Measurements from ENCODE around the gene PNPLA2. TPM values are rescaled to one million over a fixed set of nuclear protein-coding genes. Genes with fewer than 3 reads are reported as not detected.

PNPLA2 gene
- total and polyA plus RNA-seq, 2 of the 8 experiments (the other 6 are each of a cell fraction or from before 2014, with no cell fraction given): 30.9 to 62.1 TPM

- TF ChIP-seq NANOG (IDR thresholded peaks at IDR 0.05; ENCODE audit: insufficient read depth, low read depth, low read length, poor library complexity, severe bottlenecking) (no peak), SP1 (IDR thresholded peaks at IDR 0.05; ENCODE audit: low read depth, low read length) (peak; percentile 84; the same call in 1 of the 2 replicates), POU5F1 (IDR thresholded peaks at IDR 0.05; ENCODE audit: low read depth, low read length) (no peak), EP300 (IDR thresholded peaks at IDR 0.05; ENCODE audit: borderline replicate concordance in 1 of 2, low read depth in 2 of 2, low read length in 2 of 2) (no peak), CHD1 (IDR thresholded peaks at IDR 0.05; ENCODE audit: low read depth, low read length) (no peak), POLR2A (IDR thresholded peaks at IDR 0.05; ENCODE audit: control extremely low read depth in 1 of 2, low read depth in 2 of 2, low read length in 2 of 2) (no peak; a peak in 1 of 3 replicates), PHF8 (conservative IDR thresholded peaks at IDR 0.05; ENCODE audit: low read depth, low read length) (no peak), TAF7 (optimal IDR thresholded peaks at IDR 0.05; ENCODE audit: borderline replicate concordance, low read depth, low read length) (no peak), KDM5A (IDR thresholded peaks at IDR 0.05; ENCODE audit: low read length) (no peak), CEBPB (IDR thresholded peaks at IDR 0.05; ENCODE audit: low read depth, low read length) (no peak), KDM1A (IDR thresholded peaks at IDR 0.05; ENCODE audit: borderline replicate concordance, low read length) (peak; percentile 13; the same call in 1 of the 2 replicates), CTCF (IDR thresholded peaks at IDR 0.05; ENCODE audit: control extremely low read depth in 1 of 3, insufficient read depth in 1 of 3, low read depth in 1 of 3, low read length in 3 of 3) (peak in 1 of 3 experiments; percentile 8; a peak in 1 of 4 replicates), KDM4A (IDR thresholded peaks at IDR 0.05; ENCODE audit: low read depth, low read length, severe bottlenecking) (peak; percentile 52), RAD21 (IDR thresholded peaks at IDR 0.05 in 1 of 2, conservative IDR thresholded peaks at IDR 0.05 in 1 of 2; ENCODE audit: low read depth in 2 of 2, low read length in 2 of 2) (no peak), ZNF274 (IDR thresholded peaks at IDR 0.05; ENCODE audit: borderline replicate concordance, extremely low read depth, low read length) (no peak), JUN (IDR thresholded peaks at IDR 0.05; ENCODE audit: low read depth, low read length) (no peak), SIN3A (conservative IDR thresholded peaks at IDR 0.05 in 1 of 2, IDR thresholded peaks at IDR 0.05 in 1 of 2; ENCODE audit: low read depth in 1 of 2, low read length in 2 of 2) (peak; percentile 93 to 95; a peak in 3 of 4 replicates), TAF1 (IDR thresholded peaks at IDR 0.05; ENCODE audit: low read depth, low read length) (peak; percentile 63), ASH2L (IDR thresholded peaks at IDR 0.05; ENCODE audit: low read length) (peak; percentile 74), CHD2 (IDR thresholded peaks at IDR 0.05; ENCODE audit: low read length) (0 out of 2 replicates have a peak, but pooled peaks have one; percentile 6)
Observed at GRCh38 chr11:843818-844692, 25.3 kb downstream of the PNPLA2 start (continued).

Measured in H1 (cell line).